Aortic smooth muscle cell (primary cell): ENCODE results near the gene ADCYAP1R1. TPM values are rescaled to one million over a fixed set of nuclear protein-coding genes. Genes with fewer than 3 reads are reported as not detected.

Experiments
- total RNA-seq: library from RNA; depleted of rRNA; stranded (reverse); fragments of >200 nt; gene quantifications from 2 replicates; pipeline ENCODE4 v1.2.3, GENCODE V29; 2014

Gene ADCYAP1R1
- total RNA-seq, result under 0.01 and 0.13 TPM in 2 replicates

GRCh38 chr7:31051598-31052486 lies at the start of gene ADCYAP1R1:
ADCYAP1R1 (plus strand) TSS chr7:31052308; CDS start chr7:31063265, 10,957 bp downstream.

Other genes starting within 250 kb of the ADCYAP1R1 start
- gene AQP1, start 140.5 kb upstream of the ADCYAP1R1 start, total RNA-seq, result 127 and 148 TPM in 2 replicates
- gene GHRHR, start 88.4 kb upstream of the ADCYAP1R1 start, total RNA-seq, result not detected in 2 replicates